H1 (cell line): ENCODE results near the gene PDE8B. TPM values are rescaled to one million over a fixed set of nuclear protein-coding genes. Genes with fewer than 3 reads are reported as not detected.

Experiments used
- EZH2 ChIP-seq: fragments of 200-600 bp; sonication (generic); IDR thresholded peaks from 2 replicates; pipeline ENCODE4 v1.7.1; 2012; ENCODE audit warnings: low read depth, mild to moderate bottlenecking, moderate library complexity, low read length, inconsistent platforms; ENCODE audit not compliant: severe bottlenecking
- NRF1 ChIP-seq: IDR thresholded peaks from 2 replicates; pipeline ENCODE4 v1.6.1; 2011; ENCODE audit warnings: mild to moderate bottlenecking, low read depth, low read length, improper control_type of control experiment
- POU5F1 ChIP-seq: IDR thresholded peaks from 2 replicates; pipeline ENCODE4 v1.6.1; 2011; ENCODE audit warnings: low read depth, mild to moderate bottlenecking, low read length, moderate library complexity
- TAF1 ChIP-seq: IDR thresholded peaks from 2 replicates; pipeline ENCODE4 v1.6.1; 2011; ENCODE audit warnings: mild to moderate bottlenecking, low read depth, low read length
- YY1 ChIP-seq: IDR thresholded peaks from 2 replicates; pipeline ENCODE4 v1.6.1; 2011; ENCODE audit warnings: low read depth, mild to moderate bottlenecking, low read length
- polyA plus RNA-seq, 7 experiments: library from polyadenylated mRNA; depleted of rRNA in 3 of 7; stranded (reverse) in 5 of 7; unstranded in 2 of 7; fragments of >200 nt in 5 of 7; fragments of 200-250 nt in 2 of 7; gene quantifications; 1 replicate in 5 of 7; 2 replicates in 1 of 7; 4 replicates in 1 of 7; pipeline versions ENCODE4 v1.2.1 to v1.2.3, GENCODE V29; 2011 to 2013; ENCODE audit warnings: missing spikeins in 2 of 7, mixed read lengths in 2 of 7
- total RNA-seq: library from RNA; stranded (reverse); fragmentation: NEBNext Ultra II Directional; extraction: Animal tissue kit (Norgen Biotek cat#: 25700); gene quantifications from 2 replicates; pipeline ENCODE4 v1.2.1, GENCODE V29; 2021

PDE8B gene
- total and polyA plus RNA-seq, 2 of the 8 experiments (the other 6 are each of a cell fraction or from before 2014, with no cell fraction given) = 0.32 to 1.1 TPM

GRCh38 chr5:77360381-77360780 lies 149.9 kb downstream of the PDE8B start (continued):
- no peak for TF ChIP-seq YY1
- no peak for TF ChIP-seq POU5F1
- TF ChIP-seq EZH2 = no peak
- no peak for TF ChIP-seq NRF1
- no peak for TF ChIP-seq TAF1
